A549 (cell line): ENCODE data around the gene SLIT3. TPM values are rescaled to one million over a fixed set of nuclear protein-coding genes. Genes with fewer than 3 reads are reported as not detected.

Experiments
- ATAC-seq, 2 experiments: fragments of 200-7000 bp in 1 of 2; fragments of >200 bp in 1 of 2; cut with Nextera tagmentation in 1 of 2; cut with Tn5 transposase in 1 of 2; 3 replicates each; pipeline versions ENCODE4 v1.8.0 to v1.9.1; 2018 to 2020; ENCODE audit warnings: mild to moderate bottlenecking in 1 of 2, moderate library complexity in 1 of 2
- CTCF ChIA-PET: fragments of 300-600 bp; sonication (Branson Sonifier 250); formaldehyde crosslinking; extraction: SDS; loops from one replicate; lab custom pipeline; 2021; ENCODE audit warnings: antibody characterized with exemption, inconsistent platforms; lab: Yijun Ruan, JAX
- POLR2A ChIA-PET: fragments of 350-600 bp; formaldehyde crosslinking; extraction: SDS; loops from one replicate; lab custom pipeline; 2021; ENCODE audit warnings: antibody characterized with exemption, inconsistent platforms; lab: Yijun Ruan, JAX
- DNase-seq, 2 experiments: peaks; one replicate each; pipeline versions ENCODE4 v3.0.0 to v3.0.0-alpha.2; 2011 to 2016; ENCODE audit warnings: low read depth in 1 of 2, low spot score in 1 of 2
- FAIRE-seq: peaks from 2 replicates; lab custom pipeline; 2011; peaks lifted over from hg19 to GRCh38; lab: Jason Lieb, UNC
- H3K27ac ChIP-seq, 2 experiments: fragments of >200 bp; sonication (Bioruptor Twin); formaldehyde crosslinking; 3 replicates each; pipeline ENCODE4 v1.5.1; 2016 to 2017
- H3K4me1 ChIP-seq: fragments of >200 bp; sonication (Bioruptor Twin); formaldehyde crosslinking; 3 replicates; pipeline ENCODE4 v1.6.1; 2016
- H3K4me2 ChIP-seq: fragments of >200 bp; sonication (Bioruptor Twin); formaldehyde crosslinking; 3 replicates; pipeline ENCODE4 v1.6.1; 2016
- H3K4me3 ChIP-seq: fragments of >200 bp; sonication (Bioruptor Twin); formaldehyde crosslinking; 3 replicates; pipeline ENCODE4 v1.5.1; 2016
- H3K9me3 ChIP-seq: fragments of >200 bp; sonication (Bioruptor Twin); formaldehyde crosslinking; 3 replicates; pipeline ENCODE4 v1.6.1; 2016
- ATOH8 ChIP-seq: fragments of 250-450 bp; sonication (Bioruptor Pico); IDR thresholded peaks from 2 replicates; pipeline ENCODE4 v1.5.0; 2020; ENCODE audit warnings: low read depth, mild to moderate bottlenecking, moderate library complexity
- CEBPB ChIP-seq, 2 experiments: fragments of >200 bp in 1 of 2; sonication (Bioruptor Twin) in 1 of 2; formaldehyde crosslinking in 1 of 2; IDR thresholded peaks; 2 replicates each; pipeline ENCODE4 v1.6.1; 2012 to 2016
- E2F6 ChIP-seq: IDR thresholded peaks from 2 replicates; pipeline ENCODE4 v1.6.1; 2012; ENCODE audit warnings: low read depth, borderline replicate concordance
- EHF ChIP-seq: fragments of 250-450 bp; sonication (Bioruptor Pico); IDR thresholded peaks from 2 replicates; pipeline ENCODE4 v1.5.0; 2020; ENCODE audit warnings: mild to moderate bottlenecking
- ESRRA ChIP-seq: fragments of 150-350 bp; IDR thresholded peaks from 2 replicates; pipeline ENCODE4 v1.6.1; 2014; ENCODE audit warnings: mild to moderate bottlenecking, low read length, borderline replicate concordance
- FOSB ChIP-seq: fragments of 250-450 bp; sonication (Bioruptor Pico); IDR thresholded peaks from 2 replicates; pipeline ENCODE4 v1.5.0; 2020; ENCODE audit warnings: mild to moderate bottlenecking, moderate library complexity
- FOSL2 ChIP-seq, 2 experiments: fragments of 450-650 bp in 1 of 2; fragments of >200 bp in 1 of 2; sonication (Bioruptor Twin) in 1 of 2; formaldehyde crosslinking; IDR thresholded peaks; 2 replicates each; pipeline versions ENCODE4 v1.5.0 to v1.6.1; 2016 to 2020; ENCODE audit warnings: mild to moderate bottlenecking in 1 of 2, moderate library complexity in 1 of 2
- FOXS1 ChIP-seq: fragments of 250-450 bp; sonication (Bioruptor Pico); IDR thresholded peaks from 2 replicates; pipeline ENCODE4 v1.5.0; 2020; ENCODE audit warnings: mild to moderate bottlenecking, moderate library complexity
- HOXA7 ChIP-seq: fragments of 250-450 bp; sonication (Bioruptor Pico); IDR thresholded peaks from 2 replicates; pipeline ENCODE4 v1.5.0; 2020; ENCODE audit warnings: mild to moderate bottlenecking, moderate library complexity
- KDM1A ChIP-seq: fragments of 200-600 bp; sonication (generic); IDR thresholded peaks from 2 replicates; pipeline ENCODE4 v1.6.1; 2016; ENCODE audit warnings: low read depth, mild to moderate bottlenecking
- KDM5A ChIP-seq: fragments of 200-600 bp; sonication (generic); IDR thresholded peaks from 2 replicates; pipeline ENCODE4 v1.6.1; 2016; ENCODE audit warnings: antibody characterized with exemption, mild to moderate bottlenecking
- MAFK ChIP-seq: fragments of 450-650 bp; IDR thresholded peaks from 2 replicates; pipeline ENCODE4 v1.6.1; 2014; ENCODE audit not compliant: partially characterized antibody
- NFE2L2 ChIP-seq: fragments of 150-350 bp; conservative IDR thresholded peaks from 2 replicates; pipeline ENCODE4 v1.6.1; 2014; ENCODE audit warnings: low read length
- PHF8 ChIP-seq: fragments of 200-600 bp; sonication (generic); IDR thresholded peaks from 2 replicates; pipeline ENCODE4 v1.6.1; 2016; ENCODE audit warnings: low read depth, mild to moderate bottlenecking, antibody characterized with exemption, moderate library complexity, borderline replicate concordance
- POLR2A ChIP-seq: IDR thresholded peaks from 2 replicates; pipeline ENCODE4 v1.6.1; 2012; ENCODE audit warnings: mild to moderate bottlenecking, low read length
- RAD21 ChIP-seq, 2 experiments: fragments of >200 bp in 1 of 2; sonication (Bioruptor Twin) in 1 of 2; formaldehyde crosslinking in 1 of 2; IDR thresholded peaks in 1 of 2; conservative IDR thresholded peaks in 1 of 2; 2 replicates in 1 of 2; 3 replicates in 1 of 2; pipeline ENCODE4 v1.6.1; 2012 to 2018; ENCODE audit warnings: inconsistent platforms in 1 of 2
- RCOR1 ChIP-seq: fragments of 150-350 bp; IDR thresholded peaks from 2 replicates; pipeline ENCODE4 v1.6.1; 2014; ENCODE audit warnings: antibody characterized with exemption, low read length, low read depth
- REST ChIP-seq: fragments of 200-600 bp; sonication (generic); IDR thresholded peaks from 2 replicates; pipeline ENCODE4 v1.6.1; 2016; ENCODE audit warnings: antibody characterized with exemption, mild to moderate bottlenecking, moderate library complexity
- RFX5 ChIP-seq: fragments of 450-650 bp; IDR thresholded peaks from 2 replicates; pipeline ENCODE4 v1.7.1; 2014; ENCODE audit warnings: antibody characterized with exemption, mild to moderate bottlenecking, moderate library complexity
- ZC3H11A ChIP-seq: fragments of 450-650 bp; IDR thresholded peaks from 2 replicates; pipeline ENCODE4 v1.6.1; 2014; ENCODE audit warnings: antibody characterized with exemption, mild to moderate bottlenecking
- ZFP36 ChIP-seq: fragments of 450-650 bp; IDR thresholded peaks from 2 replicates; pipeline ENCODE4 v1.6.1; 2014; ENCODE audit warnings: borderline replicate concordance; ENCODE audit not compliant: partially characterized antibody
- ZSCAN20 ChIP-seq: fragments of 250-450 bp; sonication (Bioruptor Pico); IDR thresholded peaks from 2 replicates; pipeline ENCODE4 v1.8.0; 2022; ENCODE audit warnings: mild to moderate bottlenecking, moderate library complexity
- WGBS: methylation state at CpG from one replicate; pipeline ENCODE4 v1.1.6; 2017; ENCODE audit errors: missing lambda C conversion rate; 5-methylcytosine and 5-hydroxymethylcytosine counted together
- polyA plus RNA-seq, 4 experiments: library from polyadenylated mRNA; depleted of rRNA in 3 of 4; stranded (reverse); fragments of >200 nt; fragmentation: RNase III in 1 of 4; extraction: RNeasy Plus Mini Kit Qiagen cat#74134 plus additional on column Dnase treatment in 1 of 4; gene quantifications; 2 replicates in 3 of 4; 3 replicates in 1 of 4; pipeline ENCODE4 v1.2.3, GENCODE V29; 2011 to 2017

SLIT3 gene
- polyA plus RNA-seq, 2 of the 4 experiments (the other 2 are of a cell fraction), result 12.7 to 22.9 TPM

- TF ChIP-seq RCOR1, result no peak
- no peak overlapping the region for H3K4me3 ChIP-seq
- peaks cover 10% of the 10 kb centered on the region; the same call in 1 of the 3 replicates for H3K4me1 ChIP-seq
- ATAC-seq (no peak), DNase-seq (no peak), FAIRE-seq (no peak)
- H3K4me2 ChIP-seq, result no peak overlapping the region
- ChIA-PET CTCF (interaction anchor here (1.1 to 2.9 kb wide), 3 partner anchors 9 to 21 kb away, joined by 3 to 11 read pairs (median 9); no protein-coding TSS in a partner anchor), POLR2A (no interaction called here)
- H3K27ac ChIP-seq, result no peak overlapping the region
- peaks cover 9% of the 10 kb centered on the region; the same call in 1 of the 3 replicates for H3K9me3 ChIP-seq
- WGBS, result 86% methylated on average over 11 of the region's 11 CpGs
Observed at GRCh38 chr5:169286572-169287300, 14.2 kb downstream of the SLIT3 start.

- WGBS, result 82% methylated on average over 6 of the region's 6 CpGs
- Histone ChIP-seq H3K27ac (no peak overlapping the region), H3K4me3 (no peak overlapping the region), H3K4me1 (no peaks in the 10 kb centered on the region), H3K4me2 (no peak overlapping the region), H3K9me3 (peaks cover 9% of the 10 kb centered on the region; the same call in 1 of the 3 replicates)
- FAIRE-seq (no peak), ATAC-seq (no peak), DNase-seq (no peak)
- ChIA-PET CTCF (interaction anchor here (0.6 to 0.9 kb wide), 5 partner anchors 11 to 289 kb away, joined by 3 to 4 read pairs (median 3); no protein-coding TSS in a partner anchor), POLR2A (no interaction called here)
- TF ChIP-seq KDM1A, result no peak
- no peak for TF ChIP-seq KDM5A
- TF ChIP-seq HOXA7 (CRISPR knock-in tag), result no peak
- no peak for TF ChIP-seq ESRRA
- TF ChIP-seq FOSB (CRISPR knock-in tag), result no peak
- no peak for TF ChIP-seq PHF8
- TF ChIP-seq REST, result no peak
- TF ChIP-seq ZSCAN20 (CRISPR knock-in tag), result no peak
- no peak for TF ChIP-seq ATOH8
- TF ChIP-seq CEBPB (IDR thresholded peaks at IDR 0.05), result no peak
- no peak for TF ChIP-seq RFX5
- TF ChIP-seq NFE2L2, result no peak
- no peak for TF ChIP-seq ZC3H11A
Observed at GRCh38 chr5:169283887-169284286, 17.1 kb downstream of the SLIT3 start.

GRCh38 chr5:169281625-169282024, 19.3 kb downstream of the SLIT3 start:
- no peaks in the 10 kb centered on the region for H3K4me1 ChIP-seq
- POLR2A ChIA-PET, result interaction anchor here (1.1 kb wide), 1 partner anchor 20 kb away, joined by 4 read pairs; the partner anchor contains the start of gene SLIT3
- H3K4me2 ChIP-seq, result no peak overlapping the region
- H3K4me3 ChIP-seq, result no peak overlapping the region
- ATAC-seq (no peak), FAIRE-seq (no peak), DNase-seq (no peak)
- CTCF ChIA-PET, result no interaction called here
- 46% methylated on average over 1 of the region's 1 CpG for WGBS
- no peak overlapping the region for H3K27ac ChIP-seq
- H3K9me3 ChIP-seq, result peaks cover 9% of the 10 kb centered on the region; the same call in 1 of the 3 replicates
- TF ChIP-seq RCOR1 (no peak), FOSB (CRISPR knock-in tag) (no peak), RFX5 (no peak), MAFK (no peak), HOXA7 (CRISPR knock-in tag) (no peak), POLR2A (no peak), ATOH8 (no peak), E2F6 (no peak), EHF (CRISPR knock-in tag) (no peak), RAD21 (conservative IDR thresholded peaks at IDR 0.05 in 1 of 2, IDR thresholded peaks at IDR 0.05 in 1 of 2) (no peak), FOXS1 (CRISPR knock-in tag) (no peak), REST (no peak), FOSL2 (IDR thresholded peaks at IDR 0.05) (no peak), FOSL2 (CRISPR knock-in tag; IDR thresholded peaks at IDR 0.05) (no peak), ZFP36 (no peak), ZSCAN20 (CRISPR knock-in tag) (no peak)
